OCI-M1 (cell line): ENCODE data around the gene CDKN2AIP.

Experiments
- DNase-seq: peaks from one replicate; lab custom pipeline; 2025; lab: John Stamatoyannopoulos, UW

The CDKN2AIP gene

GRCh38 chr4:183495184-183495583 is 50.7 kb downstream of the CDKN2AIP start:
- DNase-seq, result no peak
